ENCODE measurements around the gene MAP3K9. TPM values are rescaled to one million over a fixed set of nuclear protein-coding genes. Genes with fewer than 3 reads are reported as not detected.

The MAP3K9 gene
- polyA plus RNA-seq, 3 donors = 3.7 to 3.9 (median 3.9) TPM

DNA sequence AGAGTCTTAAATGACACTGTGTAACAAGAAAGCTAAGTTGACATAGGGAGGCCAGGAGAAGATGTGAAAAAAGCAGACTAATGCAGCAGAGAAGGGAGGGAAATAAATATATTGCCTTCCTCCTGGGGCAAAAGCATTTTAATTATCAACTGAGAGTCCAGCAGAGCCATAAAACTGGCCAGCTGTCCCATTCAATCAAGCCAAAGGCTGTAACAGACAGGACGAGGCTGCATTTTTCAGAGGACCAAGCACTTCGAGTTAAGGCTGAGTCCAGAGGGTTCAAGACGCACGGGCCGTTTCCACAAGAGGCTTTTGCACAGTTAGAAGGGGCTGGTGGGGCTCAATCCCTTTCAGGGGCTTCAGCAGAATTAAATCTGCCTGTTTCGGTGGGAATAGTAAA is 20.4 kb downstream of the MAP3K9 start:
- no peak for DNase-seq (ENCODE audit: low read depth in 3 of 3, low spot score in 2 of 3)

DNA sequence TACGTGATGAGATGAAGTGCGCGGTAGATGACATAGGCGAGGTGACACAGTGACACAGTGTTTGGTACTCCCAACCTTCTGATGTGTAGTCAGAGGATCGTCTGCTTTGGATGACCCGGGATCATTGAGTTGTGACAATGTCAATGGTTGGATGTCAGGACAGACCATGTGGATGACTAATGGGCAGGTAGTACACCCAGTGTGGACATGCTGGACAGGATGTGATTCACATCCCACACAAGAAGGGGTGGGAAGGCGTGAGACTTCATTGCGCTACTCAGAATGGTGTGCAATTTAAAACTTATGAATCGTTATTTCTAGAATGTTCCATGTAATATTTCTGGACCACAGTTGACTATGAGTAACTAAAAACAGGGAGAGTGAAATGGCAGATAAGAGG is 23.8 kb downstream of the MAP3K9 start:
- DNase-seq (ENCODE audit: low read depth in 3 of 3, low spot score in 2 of 3) = no peak

DNA sequence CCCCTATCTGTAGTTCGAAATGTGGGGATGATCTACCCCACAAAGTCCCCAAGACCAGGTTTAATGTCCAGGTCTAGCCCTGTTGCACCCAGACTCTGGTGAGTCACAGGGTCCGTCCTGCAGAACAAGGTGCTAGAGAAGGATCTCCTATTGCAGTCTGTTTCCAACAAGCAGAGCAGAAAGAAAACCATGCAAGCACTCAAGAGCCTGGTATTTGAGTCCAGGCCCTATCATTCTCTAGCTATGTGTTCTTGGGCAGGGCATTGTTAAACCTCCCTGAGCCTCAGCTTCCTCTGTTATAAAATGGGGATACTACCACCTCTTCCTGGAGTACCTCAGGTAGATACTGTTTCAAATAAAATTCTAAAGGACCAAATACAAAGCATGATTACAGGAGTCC is 24.4 kb downstream of the MAP3K9 start:
- no peak for DNase-seq (ENCODE audit: low read depth in 3 of 3, low spot score in 2 of 3)

DNA sequence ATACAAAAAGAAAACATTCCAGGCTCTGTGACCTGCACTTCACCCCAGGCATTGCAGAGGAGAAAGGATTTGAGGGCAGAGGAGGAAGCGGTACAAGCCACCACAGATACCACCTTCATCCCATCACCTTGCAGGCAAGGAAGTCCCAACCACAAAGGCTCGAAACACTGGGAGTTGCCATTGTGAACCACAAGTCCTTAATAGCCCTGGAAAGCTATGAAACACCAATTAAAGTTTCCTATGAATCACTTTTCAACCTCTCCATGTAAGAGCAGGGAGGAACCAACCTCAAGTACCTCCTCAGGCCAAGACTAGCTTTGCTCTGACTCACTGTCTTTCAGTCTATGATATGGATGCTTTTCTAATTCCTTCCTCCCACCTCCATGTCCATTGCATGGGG is 27.0 kb downstream of the MAP3K9 start:
- DNase-seq (ENCODE audit: low read depth in 3 of 3, low spot score in 2 of 3) = no peak

DNA sequence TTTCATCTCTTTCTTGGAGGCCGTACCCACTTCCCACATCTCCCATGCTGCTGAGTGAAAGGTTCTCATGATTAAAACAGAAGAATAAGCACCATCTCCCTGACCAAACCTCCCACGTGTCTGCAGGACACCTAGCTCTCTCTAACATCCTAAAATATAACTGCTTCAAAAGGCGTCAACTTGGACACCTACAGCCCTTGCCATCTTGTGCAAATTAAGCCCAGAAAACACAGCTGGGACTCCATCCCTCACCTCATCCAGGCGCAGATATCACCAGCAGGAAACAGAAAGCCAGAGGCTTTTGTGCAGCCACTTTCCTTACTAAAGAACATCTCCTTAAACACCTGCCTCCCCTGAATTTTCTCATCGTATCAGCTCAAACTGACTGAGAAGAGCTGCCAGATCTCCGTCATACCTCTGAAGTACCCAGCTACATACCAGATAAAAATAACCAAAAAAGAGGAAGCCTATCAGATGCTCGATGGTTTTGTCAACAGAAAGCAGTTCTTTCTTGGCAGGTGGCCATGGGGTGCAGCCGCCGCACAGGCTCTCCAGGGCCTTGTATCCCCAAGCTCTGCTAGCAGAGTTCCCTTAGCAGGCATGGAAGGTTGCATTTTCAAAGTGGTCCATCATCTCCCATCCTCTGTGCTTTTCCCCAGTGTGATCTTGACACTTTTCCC is 28.8 kb downstream of the MAP3K9 start:
- no peak for DNase-seq (ENCODE audit: low read depth in 3 of 3, low spot score in 2 of 3)

DNA sequence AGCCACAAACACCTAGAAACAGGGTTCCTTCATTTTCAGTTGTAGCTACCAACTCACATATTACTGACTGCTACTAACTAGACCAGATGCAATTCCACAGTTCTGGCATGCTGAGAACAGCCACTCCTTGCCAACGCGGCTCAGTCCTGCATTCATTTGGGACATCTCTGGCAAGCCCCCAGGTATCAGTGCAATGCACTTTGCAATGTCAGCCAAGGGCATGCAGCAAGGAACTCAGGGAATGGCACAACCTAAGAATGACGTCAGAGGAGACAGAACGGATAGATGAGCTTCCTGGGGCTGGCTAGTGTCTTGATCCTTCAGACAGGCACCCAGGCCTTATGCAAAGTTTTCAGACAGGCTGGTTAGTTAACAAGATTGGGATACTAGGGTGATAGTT is 29.6 kb downstream of the MAP3K9 start:
- DNase-seq (ENCODE audit: low read depth in 3 of 3, low spot score in 2 of 3) = no peak

DNA sequence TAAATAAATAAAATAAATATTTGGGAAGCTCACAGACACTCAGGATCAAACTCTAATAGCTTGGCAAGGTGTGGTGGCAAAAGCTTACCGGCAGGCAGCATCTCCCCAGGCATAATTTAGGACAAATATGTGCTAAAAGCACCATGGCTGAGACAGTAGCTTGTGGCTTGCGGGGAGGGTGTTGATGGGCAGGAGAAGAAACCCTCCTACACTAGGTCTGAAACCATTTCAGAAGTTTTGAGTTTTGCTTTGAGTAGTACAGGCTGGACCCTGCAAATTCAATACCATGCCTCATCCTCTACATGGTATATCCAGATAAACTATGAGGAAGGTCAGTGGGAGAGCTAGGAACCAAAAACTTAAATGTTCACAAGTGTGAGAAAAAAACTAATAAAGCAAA is 33.1 kb downstream of the MAP3K9 start:
- DNase-seq (ENCODE audit: low read depth in 3 of 3, low spot score in 2 of 3) = no peak

DNA sequence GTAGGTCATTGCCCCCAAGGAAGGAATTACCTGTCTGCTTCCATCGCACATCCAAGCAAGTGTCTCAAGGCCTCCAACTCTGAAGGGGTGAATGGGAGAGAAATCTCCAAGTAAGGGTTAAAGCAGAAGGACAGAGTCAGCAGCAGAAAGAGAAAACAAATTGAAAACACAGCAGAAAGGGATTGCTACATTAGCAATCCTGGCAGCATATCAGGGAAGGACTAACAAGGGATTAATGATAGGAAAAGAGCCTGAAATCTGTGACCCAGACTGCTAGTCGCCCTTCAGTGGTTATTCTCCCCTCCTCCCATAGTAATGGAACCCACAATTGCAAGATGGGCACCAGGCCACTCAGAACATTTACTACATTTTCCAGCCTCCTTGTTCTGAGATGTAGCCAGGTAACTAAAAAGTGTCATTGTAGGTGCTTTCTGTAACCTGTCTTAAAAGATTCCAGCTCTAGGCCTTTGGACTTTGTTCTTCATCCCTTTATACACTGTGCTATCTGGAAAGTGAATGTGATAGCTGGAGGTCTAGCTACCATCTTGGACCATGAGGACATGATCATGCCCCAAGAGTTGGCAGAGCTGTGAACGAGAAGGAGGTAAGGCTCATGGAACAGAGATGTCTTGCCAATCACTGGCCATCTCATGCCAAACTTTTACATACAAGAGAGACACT is 36.0 kb downstream of the MAP3K9 start:
- no peak for DNase-seq (ENCODE audit: low read depth in 3 of 3, low spot score in 2 of 3)

DNA sequence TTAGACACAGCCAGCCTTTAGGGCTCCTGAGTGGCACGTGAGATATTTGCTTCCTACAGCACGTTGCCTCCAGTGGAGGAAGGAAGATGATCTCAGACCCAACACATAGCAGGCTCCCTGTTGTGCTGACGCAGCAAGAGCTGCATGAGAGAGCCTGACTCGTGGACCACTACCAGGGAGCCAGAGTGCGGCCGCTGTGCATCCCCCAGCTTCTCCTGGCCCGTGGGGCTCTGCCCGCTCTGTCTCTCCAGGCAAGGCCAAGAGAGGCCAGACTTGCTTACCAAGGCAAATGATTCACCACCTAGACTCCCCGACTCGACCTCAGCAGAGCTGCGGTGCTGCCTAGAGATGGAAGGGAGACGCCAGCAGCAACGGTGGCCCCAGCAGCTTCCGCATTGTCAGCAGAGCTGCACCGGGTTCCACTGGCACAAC is 37.5 kb downstream of the MAP3K9 start:
- DNase-seq (ENCODE audit: low read depth in 3 of 3, low spot score in 2 of 3) = no peak

DNA sequence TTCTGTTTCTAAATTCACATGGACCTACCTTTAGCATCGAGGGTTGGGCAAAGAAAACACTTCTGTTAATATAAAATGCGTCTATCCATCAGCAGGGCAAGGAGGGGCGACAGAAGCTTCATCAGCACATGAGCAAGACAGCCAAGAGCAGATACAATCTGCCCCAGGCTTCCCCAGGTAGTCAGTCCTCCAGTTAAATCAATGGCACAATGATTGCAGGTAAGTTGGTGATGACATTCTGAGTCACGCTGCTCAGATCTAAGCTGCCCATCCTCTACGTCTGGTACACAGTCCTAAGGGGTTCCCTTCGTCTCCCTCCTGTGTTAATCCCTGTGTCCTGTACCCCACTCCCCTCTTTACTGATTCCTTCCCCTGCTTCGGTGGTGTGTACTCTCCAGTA is 38.8 kb downstream of the MAP3K9 start:
- DNase-seq (ENCODE audit: low read depth in 3 of 3, low spot score in 2 of 3) = no peak

DNA sequence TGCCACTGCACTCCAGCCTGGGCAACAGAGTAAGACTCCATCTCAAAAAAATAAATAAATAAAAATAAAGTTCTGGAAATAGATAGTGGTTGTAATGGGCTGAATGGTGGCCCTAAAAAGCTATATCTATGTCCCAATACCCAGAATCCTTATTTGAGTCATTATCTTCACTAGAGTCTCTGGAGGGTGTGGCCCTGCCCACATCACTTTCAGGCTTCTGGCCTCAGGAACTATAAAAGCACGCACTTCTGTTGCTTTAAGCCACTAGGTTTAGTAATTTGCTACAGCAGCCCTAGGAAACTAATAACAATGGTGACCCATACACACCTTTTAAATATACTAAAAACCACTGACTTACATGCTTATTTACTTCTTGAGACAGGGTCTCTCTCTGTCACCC is 49.9 kb downstream of the MAP3K9 start:
- no peak for DNase-seq (ENCODE audit: low read depth in 3 of 3, low spot score in 2 of 3)

DNA sequence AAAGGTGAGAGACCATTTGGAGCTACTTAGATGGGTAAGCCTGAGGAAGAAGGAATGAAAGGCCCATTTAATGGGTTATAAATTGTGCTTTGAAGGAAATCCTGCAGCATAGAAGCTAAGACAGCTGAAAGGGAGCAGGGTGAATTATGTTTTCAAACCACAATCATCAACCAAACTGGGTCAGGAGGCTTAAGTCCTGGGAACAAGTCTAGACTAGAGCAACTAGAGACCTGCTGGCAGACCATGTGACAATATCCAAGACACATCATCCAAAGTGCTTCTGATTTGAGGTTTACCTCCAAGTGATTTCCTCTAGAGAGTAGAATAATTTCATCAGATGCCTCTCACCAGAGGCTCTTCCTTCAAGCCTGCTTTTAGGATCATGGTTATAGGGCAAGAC is 53.7 kb downstream of the MAP3K9 start:
- DNase-seq (ENCODE audit: low read depth in 3 of 3, low spot score in 2 of 3) = no peak

DNA sequence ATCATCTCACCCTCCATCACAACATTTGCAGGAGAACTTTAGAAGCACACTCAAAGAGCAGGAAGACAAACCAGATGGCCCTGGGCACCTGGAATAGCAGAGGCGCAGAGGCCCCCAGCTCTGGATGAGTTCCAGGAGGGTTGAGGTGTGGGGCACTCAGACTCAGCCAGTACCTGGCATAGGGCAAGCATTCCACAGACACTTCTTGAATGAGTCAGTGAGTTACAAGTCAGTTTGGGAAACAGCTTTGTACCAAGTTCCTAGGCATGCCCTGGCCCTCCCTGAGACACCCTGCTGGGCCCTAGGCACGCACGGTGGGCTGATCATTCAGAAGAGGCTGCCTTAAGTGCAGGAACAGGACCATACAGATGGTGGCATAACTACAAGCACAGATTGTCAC is 54.3 kb downstream of the MAP3K9 start:
- no peak for DNase-seq (ENCODE audit: low read depth in 3 of 3, low spot score in 2 of 3)

DNA sequence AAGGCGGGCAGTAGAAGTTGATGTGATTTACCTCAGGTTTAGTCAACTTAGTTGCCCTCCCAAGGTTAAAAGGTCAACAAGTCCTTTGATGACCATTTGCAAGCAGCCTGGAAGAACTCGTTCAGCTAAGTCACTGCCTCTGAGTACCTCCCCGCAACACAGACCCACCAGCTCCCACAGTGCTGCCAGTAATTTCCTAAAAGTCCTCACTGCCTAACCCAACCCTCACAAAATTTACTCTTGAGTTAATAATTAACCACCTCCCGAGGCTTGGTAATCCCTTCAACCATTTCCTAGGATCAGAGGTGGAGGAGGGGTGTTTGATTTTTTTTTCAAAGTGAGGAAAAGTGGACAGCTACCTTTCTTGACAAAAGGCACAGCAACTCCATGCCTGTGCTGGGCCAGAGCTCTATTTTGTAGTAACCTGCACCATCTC is 55.8 kb downstream of the MAP3K9 start:
- peak in 1 of 3 donors; percentile 10 for DNase-seq (ENCODE audit: low read depth in 3 of 3, low spot score in 2 of 3)

DNA sequence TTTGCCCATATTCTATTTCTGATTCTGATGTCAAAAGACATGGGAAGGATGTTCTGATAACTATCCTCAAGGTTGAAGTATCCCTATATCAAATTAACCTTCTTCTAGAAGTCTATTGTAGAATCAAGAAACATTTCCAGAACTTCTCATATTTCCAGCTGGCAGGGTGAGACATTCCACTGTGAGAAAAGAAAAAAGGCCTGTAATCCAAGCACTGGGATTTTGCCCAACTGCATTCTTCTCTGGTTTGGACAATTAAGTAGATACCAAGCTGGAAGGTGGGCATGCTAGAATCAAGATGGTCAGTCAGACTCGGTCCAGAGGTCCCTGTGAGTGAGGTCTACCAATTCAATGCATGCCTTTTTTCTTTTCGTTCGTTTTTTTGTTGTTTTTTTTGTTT is 60.9 kb downstream of the MAP3K9 start:
- no peak for DNase-seq (ENCODE audit: low read depth in 3 of 3, low spot score in 2 of 3)

DNA sequence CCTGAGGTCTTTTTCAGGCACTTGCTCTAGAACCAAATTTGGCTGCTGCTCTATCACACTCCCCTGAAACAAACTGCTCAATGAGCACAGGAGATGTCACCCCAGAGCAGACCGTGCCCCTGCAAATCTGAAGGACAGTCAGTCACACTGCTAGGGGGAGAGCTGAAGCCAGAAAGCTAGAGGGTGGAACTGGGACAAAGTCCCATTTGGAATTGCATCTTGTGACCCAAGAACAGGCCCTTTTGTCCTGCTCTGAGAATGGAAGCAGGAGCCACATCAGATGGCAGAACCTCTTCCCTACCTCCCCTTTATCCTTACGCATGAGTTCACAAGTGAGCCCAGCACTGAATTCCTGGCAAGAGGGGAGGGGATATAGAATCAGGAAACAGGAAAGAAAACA is 64.7 kb downstream of the MAP3K9 start:
- no peak for DNase-seq (ENCODE audit: low read depth in 3 of 3, low spot score in 2 of 3)

DNA sequence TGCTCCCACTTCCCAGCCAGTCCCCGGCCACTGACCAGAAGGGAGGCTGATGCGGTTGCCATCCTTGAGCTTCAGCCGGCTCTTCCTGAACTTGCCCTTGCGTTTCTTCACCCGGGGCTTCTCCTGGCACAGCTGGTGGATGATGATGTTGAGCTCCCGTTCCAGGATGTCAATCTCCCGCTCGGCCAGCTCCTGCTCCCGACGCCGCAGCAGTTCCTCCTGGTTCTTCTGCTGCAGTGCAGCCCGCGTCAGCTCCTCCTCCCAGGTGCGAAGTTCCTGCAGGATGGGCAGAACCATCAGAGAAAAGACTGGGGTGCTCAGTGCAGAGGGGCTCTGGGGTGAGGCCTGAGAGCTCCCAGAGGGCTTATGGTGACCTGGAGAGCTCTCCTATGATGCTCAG is 67.0 kb downstream of the MAP3K9 start:
- DNase-seq (ENCODE audit: low read depth in 3 of 3, low spot score in 2 of 3) = no peak

DNA sequence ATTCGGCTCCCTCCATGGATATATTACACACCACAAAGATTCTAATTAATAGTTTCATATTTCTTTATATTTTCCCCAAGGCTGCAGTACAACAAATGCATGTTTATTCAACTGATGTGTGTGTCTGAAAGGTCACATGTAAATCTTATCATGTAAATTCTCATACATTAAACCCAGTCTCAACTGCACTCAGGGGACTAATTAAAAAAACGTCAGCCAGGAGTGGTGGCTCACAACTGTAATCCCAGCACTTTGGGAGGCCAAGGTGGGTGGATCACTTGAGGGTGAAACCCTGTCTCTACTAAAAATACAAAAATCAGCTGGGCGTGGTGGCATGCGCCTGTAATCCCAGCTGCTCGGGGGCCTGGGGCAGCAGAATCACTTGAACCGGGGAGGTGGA is 67.8 kb downstream of the MAP3K9 start:
- DNase-seq (ENCODE audit: low read depth in 3 of 3, low spot score in 2 of 3) = no peak

DNA sequence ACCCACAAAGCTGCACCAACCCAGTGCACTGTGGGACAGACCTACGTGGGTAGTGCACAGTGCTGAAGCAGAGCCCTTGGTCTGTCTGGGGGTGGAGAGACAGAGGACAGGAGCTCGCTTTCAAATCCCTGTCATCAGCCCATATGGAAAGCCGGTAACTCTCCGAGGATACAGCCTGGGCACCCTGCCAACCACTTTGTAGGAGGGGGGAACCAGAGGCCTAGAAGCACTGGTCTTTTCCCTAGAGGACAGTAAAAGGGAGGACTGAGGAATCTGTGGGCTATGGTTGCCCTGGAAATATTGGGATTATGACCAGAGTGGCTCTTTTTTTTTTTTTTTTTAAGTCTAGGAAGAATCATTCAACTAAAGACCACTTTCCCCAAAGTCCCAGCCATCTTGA is 74.3 kb downstream of the MAP3K9 start:
- DNase-seq (ENCODE audit: low read depth in 3 of 3, low spot score in 2 of 3) = no peak

DNA sequence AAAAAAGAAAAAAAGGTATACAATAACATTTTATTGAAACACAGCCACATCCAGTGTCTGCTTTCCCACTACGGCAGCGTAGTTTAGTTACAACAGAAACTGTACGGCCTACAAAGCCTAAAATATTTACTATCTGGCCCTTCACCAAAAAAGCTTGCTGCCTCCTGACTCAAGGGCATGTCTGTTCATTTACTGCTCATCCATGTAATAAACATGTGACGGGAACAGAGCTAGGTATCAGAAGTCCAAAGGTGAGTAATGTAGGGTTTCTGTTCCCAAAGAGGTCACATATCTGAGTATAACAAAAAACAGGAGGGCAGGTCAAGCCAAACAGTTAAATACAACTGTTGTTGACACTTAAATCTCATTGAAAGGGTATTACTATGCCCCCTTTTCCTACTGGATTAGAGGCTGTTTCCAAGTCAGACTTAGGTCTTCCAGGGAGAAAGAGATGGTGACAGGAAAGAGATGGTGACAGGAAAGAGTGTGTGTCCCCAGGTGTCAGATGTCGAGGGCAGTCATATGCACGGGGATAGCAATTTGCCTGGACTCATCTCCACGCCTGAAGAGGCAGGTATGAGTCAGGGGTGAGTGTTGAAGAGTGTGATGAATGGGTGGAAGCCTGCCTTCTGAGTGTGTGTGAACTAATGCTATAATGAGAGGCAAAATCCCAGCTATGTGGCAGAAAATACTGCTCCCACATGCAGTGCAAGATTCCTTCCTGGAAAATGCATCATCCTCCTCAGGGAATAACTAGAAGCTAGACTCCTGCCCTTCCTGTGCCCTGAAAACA is 77.7 kb downstream of the MAP3K9 start:
- DNase-seq (ENCODE audit: low read depth in 3 of 3, low spot score in 2 of 3) = no peak

DNA sequence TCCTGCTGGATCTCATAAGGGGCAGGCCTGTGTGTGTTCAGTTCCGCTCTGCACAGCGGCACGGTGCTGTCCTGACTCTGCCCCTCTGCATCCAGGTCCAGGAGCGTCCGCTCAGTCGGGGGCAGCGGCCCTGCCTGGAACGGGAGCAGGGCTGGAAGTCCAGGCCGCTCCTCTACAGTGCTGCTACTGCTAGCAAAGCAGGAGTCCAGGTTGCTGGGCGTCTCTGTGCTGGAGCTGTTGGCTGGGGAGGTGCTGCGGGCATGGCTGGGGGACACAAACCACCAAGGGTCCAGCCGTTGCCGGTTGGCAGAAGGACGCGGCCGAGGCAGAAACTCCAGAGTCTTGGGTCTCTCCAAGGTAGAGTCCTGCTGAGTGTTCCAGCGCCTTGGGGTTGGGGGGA is 78.9 kb downstream of the MAP3K9 start:
- no peak for DNase-seq (ENCODE audit: low read depth in 3 of 3, low spot score in 2 of 3)
